Fibroblast of the aortic adventitia (primary cell): ENCODE data around the gene DPH6. TPM values are rescaled to one million over a fixed set of nuclear protein-coding genes. Genes with fewer than 3 reads are reported as not detected.

Experiments
- DNase-seq: peaks from one replicate; pipeline ENCODE4 v3.0.0-alpha.2; 2010; ENCODE audit warnings: low read depth
- H3K4me3 ChIP-seq: 2 replicates; pipeline ENCODE4 v1.5.1; 2011; ENCODE audit warnings: low read depth, mild to moderate bottlenecking, control low read depth, low read length, moderate library complexity
- total RNA-seq: library from RNA; depleted of rRNA; stranded (reverse); fragments of >200 nt; gene quantifications from 2 replicates; pipeline ENCODE4 v1.2.3, GENCODE V29; 2012; ENCODE audit warnings: low replicate concordance
- TF ChIP-seq, protein P1 (sequence below): IDR thresholded peaks from 2 replicates; pipeline ENCODE4 v1.5.1; 2011; ENCODE audit warnings: mild to moderate bottlenecking, low read length, control low read depth, inconsistent platforms; ENCODE audit not compliant: insufficient read depth

DPH6 gene
- total RNA-seq, 1 donor, result 23.3 TPM

- DNase-seq, result no peak
- H3K4me3 ChIP-seq, result no peak overlapping the region
- TF ChIP-seq, protein P1, sequence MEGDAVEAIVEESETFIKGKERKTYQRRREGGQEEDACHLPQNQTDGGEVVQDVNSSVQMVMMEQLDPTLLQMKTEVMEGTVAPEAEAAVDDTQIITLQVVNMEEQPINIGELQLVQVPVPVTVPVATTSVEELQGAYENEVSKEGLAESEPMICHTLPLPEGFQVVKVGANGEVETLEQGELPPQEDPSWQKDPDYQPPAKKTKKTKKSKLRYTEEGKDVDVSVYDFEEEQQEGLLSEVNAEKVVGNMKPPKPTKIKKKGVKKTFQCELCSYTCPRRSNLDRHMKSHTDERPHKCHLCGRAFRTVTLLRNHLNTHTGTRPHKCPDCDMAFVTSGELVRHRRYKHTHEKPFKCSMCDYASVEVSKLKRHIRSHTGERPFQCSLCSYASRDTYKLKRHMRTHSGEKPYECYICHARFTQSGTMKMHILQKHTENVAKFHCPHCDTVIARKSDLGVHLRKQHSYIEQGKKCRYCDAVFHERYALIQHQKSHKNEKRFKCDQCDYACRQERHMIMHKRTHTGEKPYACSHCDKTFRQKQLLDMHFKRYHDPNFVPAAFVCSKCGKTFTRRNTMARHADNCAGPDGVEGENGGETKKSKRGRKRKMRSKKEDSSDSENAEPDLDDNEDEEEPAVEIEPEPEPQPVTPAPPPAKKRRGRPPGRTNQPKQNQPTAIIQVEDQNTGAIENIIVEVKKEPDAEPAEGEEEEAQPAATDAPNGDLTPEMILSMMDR, result no peak
These were observed 16.2 kb downstream of the DPH6 start for GRCh38 chr15:35529784-35530183.

- no peak overlapping the region for H3K4me3 ChIP-seq
- DNase-seq, result peak; percentile 11
- TF ChIP-seq, protein P1, result peak; percentile 9
These were observed 23.9 kb downstream of the DPH6 start for GRCh38 chr15:35522061-35522460.

GRCh38 chr15:35519541-35520149 is 26.3 kb downstream of the DPH6 start:
- TF ChIP-seq, protein P1, result peak; percentile 58
- peak; percentile 81 for DNase-seq
- H3K4me3 ChIP-seq, result no peak overlapping the region

- H3K4me3 ChIP-seq, result no peak overlapping the region
- TF ChIP-seq, protein P1, result no peak
- DNase-seq, result no peak
These were observed 26.9 kb downstream of the DPH6 start for GRCh38 chr15:35519052-35519451.

GRCh38 chr15:35514759-35515158 is 31.2 kb downstream of the DPH6 start:
- no peak overlapping the region for H3K4me3 ChIP-seq
- peak; percentile 69 for DNase-seq

DNA sequence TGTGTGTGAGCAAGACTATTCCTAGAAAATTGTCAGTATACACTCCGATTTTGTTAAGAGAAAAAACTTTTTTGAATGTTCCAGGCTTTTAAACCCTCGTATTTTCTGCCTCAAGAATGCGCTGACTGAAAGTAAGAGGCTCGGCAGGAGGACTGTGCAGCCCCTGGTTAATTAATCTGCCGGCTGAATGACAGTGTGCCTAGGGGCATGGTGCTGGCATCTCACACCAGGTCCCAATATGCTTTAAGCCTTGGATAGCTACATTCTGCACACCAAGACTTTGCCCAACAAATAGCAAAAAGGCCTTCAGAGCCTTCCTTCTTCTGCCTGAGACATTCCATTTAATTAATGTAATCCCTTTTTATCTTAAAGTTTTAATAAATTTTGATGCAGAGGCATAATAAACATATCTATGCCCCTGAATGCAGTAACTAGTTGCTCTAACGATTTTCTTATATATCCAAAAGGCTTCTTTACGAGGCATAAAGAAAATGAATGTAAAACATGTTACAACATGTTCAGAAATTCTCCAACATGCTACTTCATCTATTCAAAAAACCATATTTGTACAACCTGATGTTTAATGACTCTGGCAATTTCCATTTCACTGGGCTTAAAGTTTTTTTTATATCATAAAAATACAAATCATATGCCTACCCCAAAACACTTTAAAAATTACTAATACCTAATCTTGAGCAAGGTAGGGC is 37.9 kb downstream of the DPH6 start:
- no peak for DNase-seq
- TF ChIP-seq, protein P1, result no peak
- H3K4me3 ChIP-seq, result no peak overlapping the region

More at GRCh38 chr15:35514759-35515158, 31.2 kb downstream of the DPH6 start:
- TF ChIP-seq, protein P1, result no peak
